HUES48 (cell line): ENCODE measurements around the gene ALKBH7.
"Not testable (repeated sequence)": the region's sequence is repeated elsewhere in the genome, so short reads cannot be mapped to it uniquely, and the experiment has no call there.

Experiments used
- H3K27ac ChIP-seq: one replicate; pipeline ENCODE4 v1.7.0; 2013; ENCODE audit warnings: low read depth, low read length, inconsistent platforms
- H3K27me3 ChIP-seq: 2 replicates; pipeline ENCODE4 v1.6.1; 2013; ENCODE audit warnings: mild to moderate bottlenecking, low read length; ENCODE audit not compliant: control insufficient read depth, insufficient read depth
- H3K36me3 ChIP-seq: 2 replicates; pipeline ENCODE4 v1.6.1; 2013; ENCODE audit warnings: low read length; ENCODE audit not compliant: control insufficient read depth, insufficient read depth
- H3K4me1 ChIP-seq: 2 replicates; pipeline ENCODE4 v1.6.1; 2013; ENCODE audit warnings: mild to moderate bottlenecking, low read length; ENCODE audit not compliant: control insufficient read depth, insufficient read depth
- H3K4me3 ChIP-seq: 2 replicates; pipeline ENCODE4 v1.5.1; 2013; ENCODE audit warnings: mild to moderate bottlenecking, low read depth, low read length
- H3K9ac ChIP-seq: 2 replicates; pipeline ENCODE4 v1.6.1; 2013; ENCODE audit warnings: mild to moderate bottlenecking, low read depth, low read length, moderate library complexity
- H3K9me3 ChIP-seq: 2 replicates; pipeline ENCODE4 v1.6.1; 2013; ENCODE audit warnings: low read length; ENCODE audit not compliant: control insufficient read depth, insufficient read depth

ALKBH7 gene

GRCh38 chr19:6352381-6353165 lies 20.0 kb upstream of the ALKBH7 start:
- Histone ChIP-seq H3K27ac (no peak overlapping the region), H3K4me1 (no peaks in the 10 kb centered on the region), H3K9ac (no peak overlapping the region), H3K9me3 (peaks cover 7% of the 10 kb centered on the region), H3K4me3 (no peak overlapping the region), H3K27me3 (no peaks in the 10 kb centered on the region), H3K36me3 (no peaks in the 10 kb centered on the region)

DNA sequence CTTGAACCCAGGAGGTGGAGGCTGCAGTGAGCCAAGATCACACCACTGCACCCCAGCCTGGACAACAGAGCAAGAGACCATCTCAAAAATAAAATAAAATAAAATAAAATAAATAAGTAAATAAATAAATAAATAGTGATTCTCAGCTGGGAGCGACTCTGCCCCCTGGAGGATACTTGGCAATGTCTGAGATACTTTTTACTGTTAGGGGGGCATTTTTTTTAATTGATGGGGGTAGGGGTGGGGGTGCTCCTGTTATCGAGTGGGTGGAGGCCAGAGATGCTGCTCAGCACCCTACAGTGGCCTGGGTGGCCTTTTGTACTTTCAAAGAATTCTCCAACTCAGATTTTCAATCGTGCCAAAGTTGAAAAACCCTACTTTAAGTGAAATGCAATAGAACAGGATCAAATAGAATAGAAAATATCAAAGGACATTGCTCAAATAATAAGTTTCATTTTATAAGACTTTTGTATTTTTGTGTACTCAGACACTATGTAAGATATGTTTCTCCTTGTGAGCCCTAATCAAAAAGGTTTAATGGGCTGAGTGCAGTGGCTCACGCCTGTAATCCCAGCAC lies 18.4 kb upstream of the ALKBH7 start:
- no peaks in the 10 kb centered on the region for H3K27me3 ChIP-seq
- no peaks in the 10 kb centered on the region for H3K36me3 ChIP-seq
- H3K9ac ChIP-seq: no peak overlapping the region
- no peaks in the 10 kb centered on the region for H3K4me1 ChIP-seq
- no peak overlapping the region for H3K4me3 ChIP-seq
- no peak overlapping the region for H3K27ac ChIP-seq
- H3K9me3 ChIP-seq: peaks cover 7% of the 10 kb centered on the region

GRCh38 chr19:6355321-6356040 lies 17.1 kb upstream of the ALKBH7 start:
- not testable (repeated sequence) for H3K36me3 ChIP-seq, H3K27me3 ChIP-seq, H3K9ac ChIP-seq, H3K4me1 ChIP-seq, H3K27ac ChIP-seq, H3K9me3 ChIP-seq, H3K4me3 ChIP-seq

GRCh38 chr19:6357174-6357573 lies 15.4 kb upstream of the ALKBH7 start:
- Histone ChIP-seq H3K27ac (no peak overlapping the region), H3K27me3 (no peaks in the 10 kb centered on the region), H3K36me3 (no peaks in the 10 kb centered on the region), H3K4me3 (no peak overlapping the region), H3K9ac (no peak overlapping the region), H3K4me1 (no peaks in the 10 kb centered on the region), H3K9me3 (peaks cover 5% of the 10 kb centered on the region)

GRCh38 chr19:6358003-6358402 lies 14.6 kb upstream of the ALKBH7 start:
- Histone ChIP-seq H3K4me1 (no peaks in the 10 kb centered on the region), H3K27ac (no peak overlapping the region), H3K36me3 (no peaks in the 10 kb centered on the region), H3K4me3 (no peak overlapping the region), H3K9ac (no peak overlapping the region), H3K27me3 (no peaks in the 10 kb centered on the region), H3K9me3 (no peaks in the 10 kb centered on the region; the same call in 1 of the 2 replicates)

DNA sequence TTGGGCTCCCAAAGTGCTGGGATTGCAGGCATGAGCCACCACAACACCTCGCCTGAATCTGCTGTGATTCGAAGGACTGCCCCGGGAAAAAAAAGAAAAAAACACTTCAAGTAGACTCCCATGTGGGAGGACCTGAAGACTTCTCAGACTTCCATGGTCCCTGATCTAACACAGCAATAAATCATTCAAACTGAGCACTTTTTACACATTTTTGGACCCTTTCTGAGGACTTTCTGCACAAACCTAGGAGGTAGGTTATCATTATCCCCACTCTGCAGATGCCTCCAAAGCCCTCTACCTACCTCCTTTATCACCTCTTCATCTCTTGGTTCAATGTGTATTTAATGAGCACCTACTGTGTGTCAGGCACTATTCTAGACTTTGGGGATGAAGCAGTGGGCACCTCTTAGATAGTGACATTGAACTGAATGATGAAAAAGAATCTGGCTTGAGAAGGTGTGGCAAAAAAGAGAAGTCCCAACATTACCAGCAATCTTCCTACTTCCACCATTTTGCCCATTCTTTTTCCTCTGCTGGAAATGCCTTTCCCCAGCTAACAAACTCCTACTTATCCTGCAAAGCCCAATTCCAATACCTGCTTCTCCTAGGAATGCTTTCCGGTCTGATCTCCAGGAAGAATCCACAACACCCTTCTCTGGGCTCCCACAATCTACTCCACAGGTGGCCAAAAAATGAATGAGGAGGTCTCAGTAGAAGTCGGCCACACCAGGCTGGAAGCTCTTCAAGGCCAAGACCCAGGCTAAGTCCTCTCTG lies 12.8 kb upstream of the ALKBH7 start:
- Histone ChIP-seq H3K4me3 (no peak overlapping the region), H3K9ac (no peak overlapping the region), H3K27ac (no peak overlapping the region), H3K36me3 (peaks cover 6% of the 10 kb centered on the region), H3K9me3 (no peaks in the 10 kb centered on the region), H3K27me3 (no peaks in the 10 kb centered on the region), H3K4me1 (no peaks in the 10 kb centered on the region)

DNA sequence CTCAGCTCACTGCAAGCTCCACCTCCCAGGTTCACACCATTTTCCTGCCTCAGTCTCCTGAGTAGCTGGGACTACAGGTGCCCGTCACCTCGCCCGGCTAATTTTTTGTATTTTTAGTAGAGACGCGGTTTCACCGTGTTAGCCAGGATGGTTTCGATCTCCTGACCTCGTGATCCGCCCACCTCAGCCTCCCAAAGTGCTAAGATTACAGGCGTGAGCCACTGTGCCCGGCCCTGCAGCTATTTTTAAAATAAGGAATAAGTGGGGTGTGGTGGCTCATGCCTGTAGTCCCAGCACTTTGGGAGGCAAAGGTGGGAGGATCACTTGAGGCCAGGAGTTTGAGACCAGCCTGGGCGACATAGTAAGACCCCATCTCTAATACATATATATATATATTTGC lies 12.1 kb upstream of the ALKBH7 start:
- H3K27me3 ChIP-seq, H3K4me3 ChIP-seq, H3K9me3 ChIP-seq, H3K9ac ChIP-seq, H3K4me1 ChIP-seq, H3K27ac ChIP-seq: not testable (repeated sequence)
- peaks cover 13% of the 10 kb centered on the region for H3K36me3 ChIP-seq

- H3K27ac ChIP-seq, H3K9me3 ChIP-seq, H3K27me3 ChIP-seq, H3K4me1 ChIP-seq, H3K9ac ChIP-seq: not testable (repeated sequence)
- H3K4me3 ChIP-seq: peak overlapping the region; percentile 86; the same call in 1 of the 2 replicates
- peaks cover 16% of the 10 kb centered on the region for H3K36me3 ChIP-seq
Measured at GRCh38 chr19:6360857-6361216, 11.8 kb upstream of the ALKBH7 start.

GRCh38 chr19:6362027-6362350 lies 10.6 kb upstream of the ALKBH7 start:
- peak overlapping the region; percentile 61 for H3K27ac ChIP-seq
- H3K9me3 ChIP-seq: no peaks in the 10 kb centered on the region
- peaks cover 26% of the 10 kb centered on the region for H3K36me3 ChIP-seq
- H3K4me3 ChIP-seq: peak overlapping the region; percentile 86
- H3K27me3 ChIP-seq: no peaks in the 10 kb centered on the region
- H3K9ac ChIP-seq: peak overlapping the region; percentile 83; the same call in 1 of the 2 replicates
- H3K4me1 ChIP-seq: no peaks in the 10 kb centered on the region

GRCh38 chr19:6362351-6362801 lies 10.2 kb upstream of the ALKBH7 start:
- Histone ChIP-seq H3K36me3 (peaks cover 28% of the 10 kb centered on the region), H3K27ac (no peak overlapping the region), H3K9ac (no peak overlapping the region), H3K4me1 (no peaks in the 10 kb centered on the region), H3K27me3 (no peaks in the 10 kb centered on the region), H3K9me3 (no peaks in the 10 kb centered on the region), H3K4me3 (peak overlapping the region; percentile 86)
